Measurements from ENCODE around the gene MYCBP2.
"Not testable (repeated sequence)": the region's sequence is repeated elsewhere in the genome, so short reads cannot be mapped to it uniquely, and the experiment has no call there.

Gene MYCBP2

GRCh38 chr13:77338329-77338728, 11.4 kb upstream of the MYCBP2 start:
- DNase-seq = no peak

DNA sequence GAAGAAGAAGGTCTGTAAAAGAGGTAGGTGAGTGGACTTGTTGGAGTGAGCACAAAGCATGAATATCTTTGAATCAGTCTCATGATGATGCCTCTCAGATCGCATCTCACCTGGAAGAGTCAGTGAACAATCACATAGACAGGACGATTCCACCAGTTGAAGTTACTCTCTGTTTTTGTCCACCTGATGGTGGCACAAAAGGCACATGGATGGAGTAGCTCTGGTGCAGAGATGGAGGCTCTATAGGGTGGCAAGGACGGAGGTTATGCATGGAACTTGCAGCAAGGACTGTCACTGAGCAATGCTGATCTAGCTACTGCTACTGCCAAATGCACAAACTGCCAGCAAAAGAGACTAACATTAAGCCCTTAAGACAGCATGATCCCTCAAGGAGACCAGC, 10.3 kb upstream of the MYCBP2 start:
- DNase-seq = no peak

DNA sequence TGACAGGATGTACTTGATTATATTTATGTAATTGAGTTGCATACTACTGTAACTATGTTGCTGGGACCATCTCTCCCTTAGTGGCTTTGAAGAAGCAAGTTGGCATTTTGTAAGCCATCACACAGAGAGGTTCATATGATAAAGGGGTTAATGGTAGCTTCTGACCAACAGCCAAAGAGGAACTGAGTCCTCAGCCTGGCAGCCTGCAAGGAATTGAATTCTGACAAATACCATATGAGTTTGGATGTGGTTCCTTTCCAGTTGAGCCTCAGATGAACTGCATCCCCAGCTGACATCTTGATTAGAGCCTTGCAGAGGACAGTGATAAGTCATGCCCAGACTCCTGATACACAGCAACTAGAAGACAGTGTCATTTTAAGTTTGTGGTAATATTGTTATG, 8.6 kb upstream of the MYCBP2 start:
- no peak for DNase-seq

DNA sequence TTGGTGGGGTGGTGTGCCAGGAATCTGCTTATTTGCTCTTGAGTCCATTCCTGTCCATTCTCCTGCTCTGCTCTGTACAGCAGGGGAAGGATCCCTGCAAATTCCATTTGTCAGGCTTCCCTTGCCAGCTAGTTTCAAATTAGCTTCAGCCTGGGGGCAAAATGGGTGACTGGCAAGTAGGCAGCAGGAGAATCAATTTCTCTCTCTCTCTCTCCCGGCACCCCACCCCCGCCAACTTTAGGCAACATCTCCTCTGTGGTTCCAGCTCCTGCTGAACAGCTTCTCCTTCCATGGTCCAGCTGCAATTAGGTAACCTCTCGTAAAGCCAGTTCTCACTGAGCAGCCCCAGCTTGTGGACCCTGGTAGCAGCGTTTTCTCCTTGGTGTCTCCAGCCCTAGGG, 6.7 kb upstream of the MYCBP2 start:
- no peak for DNase-seq

GRCh38 chr13:77331421-77331820, 4.5 kb upstream of the MYCBP2 start:
- no peak for DNase-seq

DNA sequence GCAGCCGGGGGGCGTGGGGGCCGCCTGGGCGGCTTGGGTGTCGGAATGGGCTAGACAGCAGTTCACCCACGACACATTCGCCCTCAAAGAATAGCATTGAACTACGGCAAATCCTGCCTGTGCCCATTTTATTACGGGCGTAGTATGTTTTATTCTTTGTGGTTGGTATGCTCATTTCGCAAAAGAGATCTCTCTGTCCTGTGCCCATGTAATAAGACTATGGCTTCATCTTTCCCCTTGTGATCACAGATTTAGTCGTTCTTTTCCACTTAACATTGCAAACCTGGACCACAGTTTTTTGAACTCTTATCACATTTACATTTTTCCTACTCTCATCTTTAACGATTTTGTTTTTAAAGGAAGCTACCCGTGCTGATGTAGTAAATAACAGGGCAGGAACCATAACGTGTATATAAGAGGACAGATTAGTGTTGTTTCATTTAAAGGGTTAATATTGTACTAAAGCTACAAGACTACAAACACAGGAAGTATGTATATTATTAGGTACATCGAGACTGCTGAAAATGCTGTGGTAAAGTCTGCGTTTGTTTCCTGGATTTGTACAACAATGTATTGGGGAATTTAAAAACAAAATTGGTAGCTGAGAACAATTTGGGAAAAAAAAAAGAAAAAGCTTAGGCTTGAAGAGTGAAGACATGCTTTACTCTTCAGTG, 3.2 kb upstream of the MYCBP2 start:
- DNase-seq = no peak

GRCh38 chr13:77329133-77329910, 2.4 kb upstream of the MYCBP2 start:
- peak; percentile 97 for DNase-seq

- no peak for DNase-seq
Measured at GRCh38 chr13:77328819-77329132, 1.9 kb upstream of the MYCBP2 start.

DNA sequence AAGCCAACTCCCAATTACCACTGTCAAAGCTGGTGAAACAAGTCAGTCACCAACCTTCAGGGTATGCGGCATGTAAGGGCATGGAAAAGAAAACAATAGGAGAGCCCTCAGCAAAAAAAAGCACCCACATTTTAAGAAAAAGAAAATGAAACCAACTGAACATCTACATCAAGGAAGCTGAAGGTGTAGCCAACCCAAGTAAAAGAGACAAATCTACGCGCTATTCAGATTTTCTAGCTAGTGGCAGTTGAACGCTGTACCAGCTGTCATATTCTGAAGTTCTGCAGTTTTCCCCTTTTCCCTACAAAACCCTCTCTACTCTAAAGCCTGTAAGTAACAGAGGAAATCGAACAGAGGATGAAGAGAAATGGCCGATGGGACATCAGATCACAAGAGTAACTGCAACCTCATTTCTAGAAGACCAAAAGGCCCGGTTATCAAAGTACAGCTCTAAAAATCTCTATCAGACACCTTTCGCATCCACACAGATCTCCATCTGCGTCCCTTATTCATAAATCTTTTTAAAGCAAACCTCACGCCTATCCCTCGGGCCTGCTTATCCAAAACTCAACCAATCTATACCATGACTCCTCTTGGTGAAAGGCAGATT, 1.4 kb downstream of the MYCBP2 start:
- DNase-seq = no peak

DNA sequence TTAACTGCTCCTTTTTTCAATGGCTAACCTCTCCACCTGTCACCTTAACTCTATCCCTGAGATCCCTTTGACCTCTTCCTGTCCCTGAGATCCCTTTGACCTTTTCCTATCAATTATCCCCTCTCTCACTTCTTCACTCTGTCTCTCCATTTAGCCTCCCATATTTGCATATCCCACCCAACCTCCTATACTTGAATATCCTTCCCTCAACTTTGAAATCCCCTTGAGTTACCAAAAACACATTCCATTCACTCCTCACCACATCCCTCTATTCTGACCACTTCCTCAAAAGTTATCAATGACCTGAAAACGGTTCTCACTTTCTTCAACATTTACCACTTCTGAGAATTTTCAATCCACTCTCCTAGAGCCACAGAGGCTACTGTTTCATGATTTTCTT, 3.0 kb downstream of the MYCBP2 start:
- no peak for DNase-seq

- DNase-seq = no peak
Measured at GRCh38 chr13:77319536-77319935, 7.4 kb downstream of the MYCBP2 start.

- DNase-seq = no peak
Measured at GRCh38 chr13:77318741-77319140, 8.2 kb downstream of the MYCBP2 start.

DNA sequence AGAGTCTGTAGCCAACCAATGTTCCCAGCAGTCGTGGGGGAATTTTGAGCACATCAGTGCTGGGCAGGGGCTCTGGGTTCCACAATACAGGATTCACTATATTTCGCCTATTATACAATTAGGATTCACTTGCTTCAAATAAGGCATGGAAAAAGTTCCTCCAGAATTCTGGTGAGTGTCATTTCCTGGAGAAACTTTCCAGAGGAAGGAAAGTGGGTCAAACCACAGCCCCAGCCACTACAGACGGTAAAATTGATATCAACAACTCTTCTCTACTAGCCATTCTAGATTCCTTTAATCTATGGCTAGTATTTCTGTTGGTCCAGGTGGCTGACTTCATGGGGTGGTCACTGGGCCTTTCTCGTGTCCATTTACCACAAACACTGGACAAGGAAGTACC, 10.5 kb downstream of the MYCBP2 start:
- no peak for DNase-seq

- not testable (repeated sequence) for DNase-seq
Measured at GRCh38 chr13:77315509-77315908, 11.4 kb downstream of the MYCBP2 start.

DNA sequence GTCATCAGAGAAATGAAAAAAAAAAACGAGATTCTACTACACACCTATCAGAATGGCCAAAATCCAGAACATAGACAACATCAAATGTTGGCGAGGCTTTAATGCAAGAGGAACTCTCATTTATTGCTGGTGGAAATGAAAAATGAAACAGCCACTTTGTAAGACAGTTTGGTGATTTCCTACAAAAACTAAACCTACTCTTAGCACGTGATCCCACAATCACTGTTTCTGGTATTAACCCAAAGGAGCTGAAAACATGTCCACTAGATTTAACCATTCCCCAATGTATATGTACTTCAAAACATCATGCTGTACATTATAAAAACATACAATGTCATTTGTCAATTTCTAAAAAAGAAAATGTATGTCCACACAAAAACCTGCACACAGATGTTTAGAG, 13.0 kb downstream of the MYCBP2 start:
- DNase-seq = no peak

DNA sequence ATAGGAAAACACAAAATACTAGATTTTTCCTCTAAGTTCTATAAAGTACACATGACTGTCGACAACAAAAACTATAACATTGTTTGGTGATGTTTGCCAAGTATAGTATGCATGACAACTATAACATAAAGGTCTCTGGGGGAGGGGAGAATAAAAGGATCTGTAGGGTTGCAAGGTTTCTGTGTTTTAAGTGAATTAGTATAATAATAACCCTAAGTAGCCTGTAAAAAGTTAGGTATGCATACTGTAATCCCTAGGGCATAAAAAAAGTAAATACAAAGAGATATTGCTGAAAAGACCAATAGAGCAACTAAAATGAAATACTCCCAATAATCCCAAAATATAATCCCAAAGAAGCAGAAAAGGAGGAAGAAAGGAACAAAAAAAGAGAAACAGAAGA, 14.6 kb downstream of the MYCBP2 start:
- no peak for DNase-seq

DNA sequence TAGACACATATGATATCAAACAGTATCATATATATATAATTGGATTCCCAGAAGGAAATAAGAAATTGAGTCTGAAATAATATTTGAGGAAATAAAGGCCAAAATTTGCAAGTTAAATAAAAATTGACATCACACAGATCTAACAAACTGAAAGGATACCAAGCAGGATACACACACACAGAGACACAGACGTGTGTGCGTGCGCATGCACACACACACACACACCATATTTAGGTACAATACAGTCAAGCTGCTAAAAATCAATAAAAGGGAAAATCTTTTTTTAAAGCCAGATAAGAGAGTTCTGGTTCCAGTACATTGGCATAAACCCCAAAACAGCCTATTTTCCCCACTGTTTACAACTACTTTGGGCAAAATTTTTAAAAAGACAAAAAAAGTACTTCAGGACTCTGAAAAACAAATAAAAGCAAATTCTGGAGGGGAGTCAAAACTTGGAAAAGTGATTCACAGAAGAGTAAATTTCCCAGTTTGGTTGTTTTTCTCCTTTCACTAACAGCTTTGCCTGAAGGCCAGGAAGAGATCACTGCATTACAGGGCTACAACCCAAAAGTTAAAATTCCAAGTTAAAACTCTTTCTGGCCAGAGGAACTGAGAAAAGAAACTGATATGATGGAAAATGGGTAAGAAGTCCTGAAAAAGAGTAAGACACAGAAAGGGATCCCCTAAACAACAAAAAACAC, 16.2 kb downstream of the MYCBP2 start:
- DNase-seq = no peak

DNA sequence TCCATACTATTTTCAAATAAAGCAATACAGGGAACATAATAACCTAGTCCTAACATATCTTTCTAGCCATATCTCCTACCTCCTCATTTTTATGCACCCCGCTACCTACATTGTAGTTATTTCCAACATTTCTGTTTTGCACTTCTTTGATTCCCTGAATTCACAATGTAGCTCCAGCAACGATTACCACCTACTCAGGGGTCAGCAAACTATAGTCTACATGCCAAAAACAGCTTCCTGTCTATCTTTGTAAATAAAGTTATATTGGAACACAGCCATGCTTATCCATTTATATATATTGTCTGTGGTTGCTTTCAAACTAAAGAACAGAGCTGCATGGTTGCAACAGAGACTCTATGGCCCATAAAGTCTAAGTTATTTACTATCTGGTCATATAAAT, 16.7 kb downstream of the MYCBP2 start:
- DNase-seq = no peak

DNA sequence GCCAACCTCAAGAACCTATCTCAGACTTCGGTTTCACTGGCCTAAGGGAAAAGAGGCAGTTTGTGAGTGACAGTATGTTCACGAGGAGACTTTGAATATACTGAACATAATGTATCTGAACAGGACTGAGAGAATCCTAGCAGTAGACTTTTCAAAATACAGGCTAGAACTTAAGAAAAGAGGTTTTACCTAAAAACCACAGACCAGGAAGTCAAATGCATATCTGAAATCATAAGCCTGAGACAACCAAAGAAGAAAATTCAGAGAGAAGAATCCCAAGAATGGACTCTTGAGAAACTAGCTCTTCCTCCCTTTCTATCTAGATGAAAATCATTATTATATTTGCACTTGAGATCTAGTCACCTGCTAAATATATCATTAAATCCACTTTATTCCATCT, 17.6 kb downstream of the MYCBP2 start:
- no peak for DNase-seq

GRCh38 chr13:77306458-77306857, 20.4 kb downstream of the MYCBP2 start:
- no peak for DNase-seq

DNA sequence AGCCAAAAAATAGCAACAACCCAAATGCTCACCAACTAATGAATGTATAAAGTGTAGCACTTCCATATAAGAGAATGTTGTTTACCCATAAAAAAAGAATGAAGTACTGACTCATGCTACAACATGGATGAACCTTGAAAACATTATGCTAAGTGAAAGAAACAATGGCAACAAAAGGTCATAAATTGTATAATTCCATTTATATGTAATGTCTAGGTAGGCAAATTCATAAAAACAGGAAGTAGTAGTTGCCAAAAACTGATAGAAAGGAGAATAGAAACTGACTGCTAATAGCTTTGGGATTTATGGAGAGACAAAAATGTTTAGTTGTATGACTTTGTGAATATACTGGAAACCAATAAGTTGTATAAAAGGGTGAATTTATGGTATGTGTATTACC, 21.6 kb downstream of the MYCBP2 start:
- DNase-seq = no peak

DNA sequence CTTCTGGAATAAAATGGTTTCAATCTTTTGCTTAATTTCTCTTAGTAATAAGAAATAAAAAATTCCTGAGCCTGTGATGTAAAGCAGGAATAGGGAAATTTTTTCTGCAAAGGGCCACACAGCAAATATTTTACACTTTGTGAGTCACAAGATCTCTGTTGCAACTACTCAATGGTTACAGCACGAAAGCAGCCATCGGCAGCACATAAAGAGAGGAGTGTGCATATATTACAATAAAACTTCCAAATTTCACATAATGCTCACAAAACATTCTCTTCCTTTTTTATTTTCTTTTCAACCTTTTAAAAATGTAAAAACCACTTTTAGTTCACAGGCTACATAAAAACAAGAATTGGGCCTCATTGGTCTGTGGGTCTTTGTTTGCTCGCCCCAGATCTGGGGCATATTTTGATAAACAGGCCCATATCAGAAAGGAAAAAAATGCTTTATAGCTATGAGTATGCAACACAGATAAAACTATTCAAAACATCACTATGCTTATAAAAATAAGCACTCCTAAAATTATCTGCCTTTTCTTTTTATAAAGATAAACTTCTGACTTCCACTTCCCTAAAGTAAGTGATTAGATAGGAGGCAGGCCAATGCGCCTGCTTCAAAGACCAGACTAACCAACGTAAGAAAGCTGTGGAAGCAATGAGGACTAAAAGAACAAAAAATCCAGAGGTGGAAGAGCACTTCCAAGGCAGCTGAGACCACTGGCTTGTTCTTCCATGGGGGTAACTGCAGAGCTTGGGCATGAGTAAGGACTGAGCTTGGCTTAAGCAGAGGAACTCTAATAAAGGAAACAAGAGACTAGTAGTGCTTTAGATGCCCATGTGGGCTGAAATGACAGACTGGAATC, 26.5 kb downstream of the MYCBP2 start:
- peak; percentile 77 for DNase-seq

DNA sequence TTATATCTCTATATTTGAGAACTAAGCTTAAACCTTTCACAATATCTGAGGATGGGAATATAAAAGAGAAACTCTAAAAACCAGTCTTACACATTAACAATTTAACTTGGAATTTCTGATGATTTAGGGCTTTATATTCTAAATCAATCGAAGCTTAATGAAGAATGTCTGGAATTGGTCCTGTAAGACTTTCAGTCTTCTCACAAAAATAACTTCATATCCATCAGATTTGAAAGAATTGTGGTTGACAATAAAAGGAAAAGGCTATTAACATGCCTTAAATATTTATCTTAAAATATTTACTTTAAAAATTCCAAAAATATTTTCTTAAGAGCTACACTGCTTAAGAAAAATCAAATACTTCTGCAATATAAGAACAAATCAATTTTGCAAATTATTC, 27.3 kb downstream of the MYCBP2 start:
- DNase-seq = peak; percentile 53

Measured in fibroblast of upper back skin (primary cell).